Activated CD4-positive, alpha-beta T cell treated with anti-CD3 and anti-CD28 coated beads, Interleukin-2, amount 50 U/mL, for 16 hours (primary cell): Measurements from ENCODE around the gene MB21D2.
"Not testable (repeated sequence)": the region's sequence is repeated elsewhere in the genome, so short reads cannot be mapped to it uniquely, and the experiment has no call there.

Experiments used
- DNase-seq: peaks from one replicate; pipeline ENCODE4 v3.0.0-alpha.2; 2020

MB21D2 gene

GRCh38 chr3:192851821-192852372 is 65.8 kb downstream of the MB21D2 start:
- peak; percentile 16 for DNase-seq

DNA sequence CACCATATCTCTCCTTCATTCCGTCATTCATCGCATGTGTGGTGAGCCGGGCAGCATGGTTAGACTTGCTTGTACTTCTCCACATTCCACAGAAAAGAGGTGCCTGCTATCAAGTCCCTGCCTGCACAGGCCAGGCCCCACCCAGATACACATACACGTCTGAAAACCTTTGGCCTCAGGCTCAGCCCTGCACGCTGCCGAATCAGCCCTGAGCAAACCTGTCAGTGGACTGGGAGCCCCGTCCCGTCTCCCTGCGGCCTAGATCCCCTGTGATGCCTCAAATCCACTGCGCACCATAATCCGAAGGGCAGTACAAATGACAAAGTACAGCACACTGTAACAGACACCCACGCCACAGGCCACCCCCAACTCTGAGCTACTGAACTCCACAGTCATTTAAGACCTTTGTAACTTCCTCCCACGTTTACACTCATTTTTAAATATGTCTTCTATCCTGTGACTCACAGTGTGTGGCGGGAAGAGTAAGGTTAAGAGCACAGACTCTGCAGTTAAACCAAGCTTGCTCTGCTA is 67.1 kb downstream of the MB21D2 start:
- peak; percentile 83 for DNase-seq

GRCh38 chr3:192849821-192850220 is 67.8 kb downstream of the MB21D2 start:
- not testable (repeated sequence) for DNase-seq

DNA sequence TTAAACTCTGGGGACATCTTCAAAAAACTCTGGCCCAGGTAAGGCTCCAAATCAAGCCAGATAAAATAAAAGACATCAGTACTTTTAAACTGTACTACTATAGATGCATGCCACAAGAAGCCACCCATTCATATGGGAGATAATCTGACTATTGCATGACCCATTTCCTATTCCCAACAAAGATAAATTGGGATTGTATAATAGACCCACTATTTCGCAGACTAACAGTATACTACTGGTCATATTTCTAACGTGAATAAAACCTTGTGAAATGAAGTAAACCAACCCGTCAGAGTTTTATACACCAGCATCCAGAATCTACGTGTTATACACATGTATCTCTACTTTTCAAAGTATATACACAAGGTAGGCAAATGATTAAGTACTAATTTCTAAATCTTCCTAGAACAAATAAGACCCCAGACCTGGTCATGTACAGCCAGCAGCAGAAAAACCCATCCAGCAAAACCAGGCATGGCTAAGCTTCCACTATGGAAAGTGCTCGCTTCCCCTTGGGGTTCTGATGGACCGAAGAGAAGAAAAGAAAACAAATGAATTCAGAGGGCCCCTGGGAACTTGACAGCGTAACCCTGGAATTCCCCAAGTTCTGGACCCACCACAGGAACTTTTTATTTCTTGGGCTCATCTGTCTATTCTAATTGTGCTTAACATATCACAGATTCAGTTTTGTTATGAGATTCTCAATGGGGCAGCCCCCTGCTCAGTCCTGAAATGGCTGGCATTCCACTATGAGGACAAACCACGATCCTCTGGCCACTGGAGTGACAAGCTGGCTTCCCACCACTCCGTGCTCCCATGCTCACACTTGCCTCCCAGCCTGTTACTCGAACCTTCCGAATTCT is 69.1 kb downstream of the MB21D2 start:
- DNase-seq = no peak

- DNase-seq = no peak
Measured at GRCh38 chr3:192847941-192848340, 69.7 kb downstream of the MB21D2 start.

DNA sequence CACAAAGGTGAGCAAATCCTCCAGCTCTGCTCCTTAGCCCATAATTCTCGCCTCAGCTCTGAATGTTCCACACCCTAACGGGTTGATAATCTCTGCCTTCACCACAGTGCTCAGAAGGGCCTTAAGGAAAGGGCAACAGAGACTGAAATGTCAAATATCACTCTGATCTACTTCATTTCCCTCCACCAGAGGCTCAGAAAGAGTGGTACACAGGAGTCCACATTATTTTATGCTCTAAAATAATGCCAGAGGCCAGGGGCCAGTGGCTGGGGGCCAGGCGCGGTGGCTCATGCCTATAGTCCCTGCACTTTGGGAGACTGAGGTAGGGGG is 72.2 kb downstream of the MB21D2 start:
- no peak for DNase-seq

DNA sequence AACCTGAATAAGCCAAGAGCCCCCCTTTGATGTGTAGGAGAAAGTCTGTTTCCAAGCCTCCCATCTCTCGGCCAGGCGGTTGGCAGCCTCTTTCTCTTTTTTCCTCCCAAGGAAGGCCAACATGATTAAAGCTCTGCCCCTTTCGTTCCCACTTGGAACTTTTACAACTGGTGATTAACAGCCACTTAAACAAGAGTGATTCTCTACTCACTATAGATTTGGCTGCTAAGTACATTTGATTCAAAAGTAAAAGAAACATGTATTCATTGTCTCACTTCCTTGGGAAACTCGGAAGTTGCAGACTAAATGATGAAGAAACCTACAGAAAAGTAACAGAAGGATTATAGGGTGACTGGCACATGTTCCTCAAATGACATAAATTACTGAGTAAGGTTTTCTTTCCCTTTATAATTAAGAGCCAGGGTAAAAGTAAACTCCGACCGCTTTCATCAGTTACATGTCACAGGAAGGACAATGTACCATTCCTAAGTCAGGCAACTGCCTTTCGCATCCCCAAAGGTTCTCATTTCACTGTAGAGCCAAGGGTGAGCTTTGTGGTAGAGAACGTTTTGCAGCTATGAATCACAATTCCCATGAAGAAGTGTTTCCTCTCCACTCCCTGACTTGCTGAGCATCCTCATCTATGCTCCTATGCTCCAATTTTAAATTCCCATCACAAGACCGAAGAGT is 72.7 kb downstream of the MB21D2 start:
- DNase-seq = no peak

- DNase-seq = no peak
Measured at GRCh38 chr3:192844486-192844765, 73.2 kb downstream of the MB21D2 start.

- no peak for DNase-seq
Measured at GRCh38 chr3:192843723-192844485, 73.8 kb downstream of the MB21D2 start.

- DNase-seq = no peak
Measured at GRCh38 chr3:192843119-192843518, 74.5 kb downstream of the MB21D2 start.

- no peak for DNase-seq
Measured at GRCh38 chr3:192842711-192843110, 74.9 kb downstream of the MB21D2 start.

DNA sequence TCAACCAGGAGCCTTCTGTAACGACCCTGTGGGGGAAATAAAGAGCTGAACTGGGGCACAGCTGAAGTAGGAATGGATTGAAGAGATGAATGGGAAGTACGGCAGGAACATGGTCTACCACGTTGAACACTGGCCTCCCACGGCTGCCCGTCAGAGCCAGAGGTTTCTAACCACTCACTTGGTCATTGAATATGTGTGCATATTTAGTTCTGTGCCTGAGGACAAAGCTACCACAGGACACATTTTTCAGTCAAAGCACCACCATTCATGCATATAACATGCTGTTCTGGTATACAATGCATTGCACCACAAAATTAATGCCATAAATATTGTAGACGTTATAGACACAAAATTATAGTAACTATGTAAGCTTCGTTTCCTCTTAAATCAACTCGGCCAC is 75.5 kb downstream of the MB21D2 start:
- DNase-seq = no peak

DNA sequence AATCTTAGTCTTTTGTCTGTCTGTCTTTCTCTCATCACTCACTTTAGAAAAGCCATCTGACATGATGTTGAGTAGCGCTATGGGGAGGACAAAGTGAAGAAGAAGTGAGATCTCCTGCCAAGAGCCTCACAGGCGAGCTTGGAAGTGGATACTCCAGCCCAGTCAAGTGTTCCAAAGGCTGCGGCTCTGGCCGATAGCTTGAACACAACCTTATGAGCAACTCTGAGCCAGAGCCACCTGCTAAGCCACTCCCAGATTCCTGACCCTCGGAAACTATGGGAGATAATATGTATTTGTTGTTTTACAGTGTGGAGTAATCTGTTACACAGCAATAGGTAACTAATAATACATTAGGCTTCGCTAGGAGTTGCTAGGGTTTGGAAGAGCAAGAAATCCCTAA is 76.2 kb downstream of the MB21D2 start:
- no peak for DNase-seq

- DNase-seq = no peak
Measured at GRCh38 chr3:192840143-192840836, 77.4 kb downstream of the MB21D2 start.

- DNase-seq = no peak
Measured at GRCh38 chr3:192835818-192836815, 81.5 kb downstream of the MB21D2 start.

GRCh38 chr3:192834428-192834827 is 83.2 kb downstream of the MB21D2 start:
- DNase-seq = no peak

GRCh38 chr3:192833177-192833890 is 84.3 kb downstream of the MB21D2 start:
- no peak for DNase-seq

- no peak for DNase-seq
Measured at GRCh38 chr3:192831801-192832347, 85.8 kb downstream of the MB21D2 start.

DNA sequence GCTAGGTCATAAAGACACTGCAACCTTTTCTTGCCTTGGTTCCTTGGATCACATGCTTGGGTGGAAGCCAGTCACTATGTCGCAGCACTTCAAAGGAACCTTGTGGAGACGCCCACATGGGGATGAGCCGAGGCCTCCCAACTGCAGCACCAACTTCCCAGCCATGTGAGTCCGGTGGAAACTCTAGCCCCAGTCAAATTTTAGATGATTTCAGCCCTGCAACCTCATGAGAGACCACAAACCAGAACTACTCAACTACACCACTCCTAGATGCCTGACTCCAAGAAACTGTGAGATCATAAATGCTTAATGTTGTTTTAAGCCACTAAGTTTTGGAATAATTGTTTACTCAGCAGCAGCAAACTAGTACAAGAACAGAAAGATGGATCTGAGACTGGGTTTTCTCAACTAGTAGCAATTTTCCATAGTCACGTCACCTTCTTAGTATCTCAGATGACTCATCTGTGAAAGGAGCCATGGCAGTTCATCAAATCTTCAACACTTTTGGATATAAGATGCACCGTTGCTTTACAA is 86.5 kb downstream of the MB21D2 start:
- peak; percentile 51 for DNase-seq
